CMK (cell line): ENCODE data around the gene PROM2.

Experiments
- DNase-seq: peaks from one replicate; pipeline ENCODE4 v3.0.0-alpha.2; 2010; ENCODE audit warnings: low read depth

Gene PROM2

GRCh38 chr2:95320986-95321767 is 46.9 kb downstream of the PROM2 start:
- DNase-seq, result no peak

DNA sequence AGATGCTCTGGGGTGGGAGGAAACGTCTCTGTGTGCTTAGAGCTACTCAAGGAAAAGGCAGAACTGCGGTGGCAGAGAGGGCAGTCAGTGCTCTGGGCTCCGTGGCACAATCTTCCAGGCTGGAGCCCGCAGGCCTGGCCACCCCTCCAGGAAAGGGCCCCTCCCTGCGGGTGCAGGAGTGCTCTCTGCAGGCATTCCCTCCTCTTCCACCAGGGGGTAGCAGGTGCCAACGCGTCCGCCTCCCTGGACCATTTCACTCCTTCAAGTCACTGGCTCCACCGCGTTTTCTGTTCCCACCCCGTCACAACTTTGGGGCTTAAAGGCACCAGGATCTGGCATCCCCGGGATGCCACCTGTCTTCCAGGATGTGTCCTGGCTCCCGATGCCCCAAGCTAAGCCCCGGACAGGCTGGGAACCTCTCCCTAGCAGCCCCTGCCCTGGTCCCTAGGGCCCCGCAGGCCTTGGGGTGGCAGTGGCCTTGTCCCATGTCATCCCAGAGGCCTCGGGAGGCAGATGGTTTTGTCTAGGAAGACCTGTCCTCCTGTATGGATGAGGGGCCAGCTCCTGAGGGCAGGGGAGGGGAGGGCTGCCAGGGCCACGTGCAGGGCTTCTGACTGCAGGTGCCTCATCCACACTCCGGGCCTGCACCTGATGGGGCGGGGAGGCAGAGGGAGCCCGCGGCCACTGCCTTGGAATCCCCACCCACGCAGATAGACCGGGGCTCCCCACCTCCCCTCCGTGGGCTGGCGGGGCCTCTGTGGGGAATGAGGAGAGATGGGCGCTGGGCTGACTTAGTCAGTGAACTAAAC is 49.3 kb downstream of the PROM2 start:
- DNase-seq, result no peak

DNA sequence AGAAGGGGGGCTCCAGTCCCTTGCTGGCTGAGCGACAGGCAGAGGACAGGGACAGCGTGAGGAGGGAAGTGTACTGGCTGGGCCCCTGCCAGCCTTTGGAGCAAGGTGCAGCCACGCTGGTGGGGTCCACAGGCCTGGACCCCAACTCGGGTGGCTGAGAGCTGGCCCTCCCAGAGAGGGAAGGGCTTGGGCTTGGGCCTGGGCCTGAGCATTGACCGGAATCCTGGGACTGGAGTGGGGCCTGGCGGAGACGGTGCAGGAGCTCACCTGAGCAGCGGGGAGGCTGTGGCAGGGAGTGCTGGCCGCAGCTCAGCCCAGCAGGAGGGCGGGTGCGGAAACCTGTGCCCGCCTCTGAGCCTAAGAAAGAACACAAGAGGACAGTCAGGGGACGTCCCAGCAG is 50.8 kb downstream of the PROM2 start:
- DNase-seq, result no peak

DNA sequence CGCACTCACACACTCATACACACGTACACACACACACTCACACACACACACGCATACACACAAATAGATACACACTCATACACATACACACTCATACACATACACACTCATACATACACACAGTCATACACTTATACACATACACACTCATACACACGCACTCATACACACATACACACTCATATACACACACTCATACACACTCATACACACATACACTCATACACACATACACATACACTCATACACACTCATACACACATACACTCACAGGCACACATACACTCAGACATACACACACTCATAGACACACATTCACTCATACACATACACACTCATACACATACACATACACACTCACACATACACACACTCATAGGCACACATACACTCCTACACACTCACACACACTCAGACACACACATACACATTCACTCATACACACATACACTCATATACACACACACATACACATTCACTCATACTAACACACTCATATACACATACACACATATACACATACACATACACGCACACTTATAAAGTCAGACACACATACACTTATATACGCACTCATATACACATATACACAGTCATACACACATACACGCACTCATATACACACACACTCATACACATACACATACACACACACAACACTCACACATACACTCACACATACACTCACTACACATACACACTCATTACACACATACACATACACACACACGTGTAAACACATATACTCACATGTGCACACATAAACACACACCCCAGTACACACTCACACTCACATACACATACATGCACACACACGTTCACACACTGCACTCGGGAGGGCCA is 51.6 kb downstream of the PROM2 start:
- DNase-seq, result no peak

GRCh38 chr2:95326433-95327140 is 52.3 kb downstream of the PROM2 start:
- no peak for DNase-seq

DNA sequence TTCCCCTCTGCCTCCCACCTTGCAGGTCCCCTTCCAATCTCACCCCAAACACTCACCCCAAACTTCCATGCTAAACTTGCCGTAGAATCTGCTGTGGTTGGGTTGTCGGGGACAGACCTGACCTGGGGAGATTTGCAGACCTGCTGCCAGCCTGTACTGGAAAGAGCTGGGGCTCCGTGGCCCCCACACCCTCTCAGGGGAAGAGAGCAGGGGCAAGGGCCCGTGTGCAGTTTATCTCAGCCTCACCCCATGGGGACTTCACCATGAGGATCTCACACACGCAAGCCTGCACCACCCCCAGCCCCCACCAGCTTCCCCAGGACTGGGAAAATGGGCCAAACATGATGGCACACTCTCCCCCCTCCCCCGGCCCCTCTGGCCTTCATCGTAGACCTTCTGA is 53.6 kb downstream of the PROM2 start:
- DNase-seq, result no peak

GRCh38 chr2:95328358-95329125 is 54.3 kb downstream of the PROM2 start:
- no peak for DNase-seq

DNA sequence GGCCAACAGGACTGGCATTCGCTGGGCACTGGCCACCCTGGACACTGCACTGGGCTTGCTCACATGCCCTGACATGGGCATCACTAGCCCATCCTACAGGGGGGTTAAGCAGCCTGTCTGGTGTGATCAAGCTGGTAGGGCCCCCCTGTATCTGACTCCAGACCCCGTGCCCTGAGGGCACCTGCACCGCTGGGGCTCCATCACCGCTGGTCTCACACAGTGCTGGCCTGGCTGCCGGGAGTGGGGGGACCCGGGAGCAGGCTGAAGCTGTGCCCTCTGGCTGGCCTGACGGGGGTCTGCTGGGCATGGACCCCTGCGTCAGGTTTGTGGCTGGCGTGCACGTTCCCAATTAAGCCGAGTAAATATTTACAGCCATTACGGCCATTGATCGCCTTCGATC is 55.2 kb downstream of the PROM2 start:
- no peak for DNase-seq

DNA sequence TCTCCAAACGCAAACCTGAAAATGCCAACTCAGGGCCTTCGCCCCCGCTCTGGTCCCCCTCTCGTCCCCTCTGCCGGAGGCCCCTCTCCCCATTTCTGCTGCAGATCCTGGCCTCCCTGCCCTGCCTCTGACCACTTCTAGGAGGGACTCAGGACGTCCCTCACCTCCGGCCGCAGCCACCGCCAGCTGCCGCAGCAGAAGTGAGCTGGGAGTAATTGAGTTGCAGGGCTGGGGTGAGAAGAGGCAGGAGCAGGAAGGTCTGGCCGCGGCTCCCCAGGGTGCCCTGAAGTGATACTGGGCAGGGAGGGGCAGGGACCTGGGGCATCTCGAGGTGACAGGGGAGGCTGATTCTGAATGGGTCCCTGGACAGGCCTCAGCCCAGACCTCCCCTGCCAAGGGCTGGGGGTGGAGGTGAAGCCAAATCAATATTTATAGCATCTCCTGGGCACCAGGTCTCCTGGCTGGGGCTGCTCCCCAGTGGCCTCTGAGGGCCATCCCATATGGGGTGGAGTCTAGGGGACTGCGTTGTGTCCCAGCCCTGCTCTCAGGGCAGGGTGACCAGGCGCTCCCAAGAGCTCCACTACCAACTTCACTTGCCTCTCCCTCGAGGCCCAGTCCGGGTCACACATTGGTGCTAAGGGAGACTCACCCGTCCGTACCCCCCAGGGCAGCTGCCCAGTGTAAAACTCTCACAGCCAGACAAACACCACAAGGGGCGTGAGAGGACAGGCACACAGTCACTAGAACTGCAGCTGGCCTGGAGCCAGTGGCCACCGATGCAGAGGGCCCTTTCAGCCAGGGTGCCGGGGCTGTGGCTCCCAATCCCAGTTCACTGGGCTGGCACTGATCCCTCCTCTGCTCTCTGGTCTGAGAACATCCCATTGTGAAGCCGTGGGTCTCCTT is 55.9 kb downstream of the PROM2 start:
- no peak for DNase-seq

DNA sequence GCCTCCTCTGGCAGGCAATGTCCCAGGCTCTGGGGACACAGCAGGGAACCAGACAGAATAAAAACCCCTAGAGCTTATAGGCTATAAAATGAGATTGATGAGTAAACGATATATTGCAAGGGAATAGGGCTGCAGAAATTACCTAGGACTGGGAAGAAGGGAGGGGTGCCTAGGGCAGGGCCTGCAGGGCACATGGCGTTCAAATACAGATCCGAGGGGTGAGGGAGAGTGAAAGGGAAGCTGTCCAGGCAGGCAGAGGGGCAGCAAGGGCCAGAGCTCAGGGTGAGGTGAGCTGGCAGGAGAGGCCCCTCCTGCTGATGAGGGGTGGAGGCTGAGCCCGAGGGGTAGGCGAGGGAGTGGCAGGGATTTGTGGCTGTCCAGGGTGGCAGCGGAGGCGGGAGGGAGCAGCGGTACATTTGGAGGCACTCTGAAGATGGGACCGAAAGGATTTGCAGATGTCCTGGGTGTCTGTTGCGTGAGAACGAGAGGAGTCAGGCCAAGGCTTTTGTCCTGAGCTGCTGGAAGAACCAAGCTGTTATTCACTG is 56.6 kb downstream of the PROM2 start:
- no peak for DNase-seq

GRCh38 chr2:95331606-95332005 is 57.4 kb downstream of the PROM2 start:
- no peak for DNase-seq

GRCh38 chr2:95332036-95332435 is 57.8 kb downstream of the PROM2 start:
- DNase-seq, result no peak

GRCh38 chr2:95333056-95333455 is 58.8 kb downstream of the PROM2 start:
- DNase-seq, result no peak

DNA sequence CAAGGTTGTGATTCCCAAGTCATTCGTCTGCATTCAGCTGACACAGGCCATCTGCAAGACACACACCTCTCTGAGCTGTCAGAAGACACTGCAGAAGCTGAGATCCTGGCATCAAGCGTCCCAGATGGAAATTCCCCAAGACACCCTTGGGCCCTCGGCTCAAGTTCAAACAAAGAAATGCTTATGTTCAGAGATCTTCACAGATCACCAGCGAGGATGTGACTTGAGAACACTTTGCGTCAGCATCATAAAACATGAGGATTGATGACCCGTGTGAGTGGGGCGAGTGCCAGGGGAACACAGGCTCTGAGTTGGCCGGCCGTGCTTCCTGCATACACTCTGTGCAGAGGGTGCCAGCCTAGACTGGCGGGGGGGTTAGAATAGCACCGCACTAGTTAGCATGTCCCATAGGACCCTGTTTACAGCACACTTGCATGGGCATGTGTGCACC is 59.7 kb downstream of the PROM2 start:
- DNase-seq, result no peak

GRCh38 chr2:95334916-95335641 is 60.8 kb downstream of the PROM2 start:
- DNase-seq, result no peak

GRCh38 chr2:95336406-95336805 is 62.2 kb downstream of the PROM2 start:
- no peak for DNase-seq

DNA sequence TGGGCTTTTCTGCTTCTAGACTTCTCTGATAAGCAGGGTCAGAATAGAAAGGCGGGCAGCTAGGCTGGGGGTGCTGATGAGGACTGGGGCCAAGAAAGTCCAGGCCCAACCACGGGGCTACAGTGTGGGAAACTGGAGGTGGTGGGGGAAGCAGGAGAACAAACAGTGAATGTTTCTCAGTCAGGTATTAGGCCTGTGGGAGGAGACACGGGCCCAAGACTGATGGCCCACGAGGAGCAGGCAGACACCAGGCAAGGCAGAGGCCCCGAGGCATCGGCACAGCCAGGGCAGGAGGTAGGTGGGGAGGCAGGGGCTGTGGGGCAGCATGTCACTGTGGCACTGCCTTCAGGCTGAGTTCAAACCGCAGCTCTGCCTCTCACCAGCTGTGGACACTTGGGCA is 63.6 kb downstream of the PROM2 start:
- no peak for DNase-seq
